NB4 (cell line): ENCODE measurements around the gene LIPE.
"Not testable (repeated sequence)": the region's sequence is repeated elsewhere in the genome, so short reads cannot be mapped to it uniquely, and the experiment has no call there.

Source experiments
- DNase-seq: peaks from one replicate; pipeline ENCODE4 v3.0.0; 2010; ENCODE audit warnings: low read depth
- H3K4me3 ChIP-seq: one replicate; pipeline ENCODE4 v1.5.1; 2011; ENCODE audit warnings: mild to moderate bottlenecking, low read depth, low read length, moderate library complexity
- MAX ChIP-seq: IDR thresholded peaks from 2 replicates; pipeline ENCODE4 v1.6.1; 2011; ENCODE audit warnings: low read depth, low read length
- MYC ChIP-seq: IDR thresholded peaks from 2 replicates; pipeline ENCODE4 v1.6.1; 2011; ENCODE audit warnings: low read depth, low read length
- POLR2A ChIP-seq: IDR thresholded peaks from 2 replicates; pipeline ENCODE4 v1.6.1; 2011; ENCODE audit warnings: mild to moderate bottlenecking; ENCODE audit not compliant: insufficient read length; ENCODE audit errors: extremely low read depth
- TF ChIP-seq, protein P1 (sequence below): IDR thresholded peaks from one replicate; pipeline ENCODE4 v1.5.1; 2012; ENCODE audit warnings: low read depth, low read length

LIPE gene

GRCh38 chr19:42461700-42462324 is 34.6 kb upstream of the LIPE start:
- no peak for DNase-seq
- H3K4me3 ChIP-seq = no peak overlapping the region
- TF ChIP-seq POLR2A (no peak), MAX (no peak), MYC (no peak)
- TF ChIP-seq, protein P1, sequence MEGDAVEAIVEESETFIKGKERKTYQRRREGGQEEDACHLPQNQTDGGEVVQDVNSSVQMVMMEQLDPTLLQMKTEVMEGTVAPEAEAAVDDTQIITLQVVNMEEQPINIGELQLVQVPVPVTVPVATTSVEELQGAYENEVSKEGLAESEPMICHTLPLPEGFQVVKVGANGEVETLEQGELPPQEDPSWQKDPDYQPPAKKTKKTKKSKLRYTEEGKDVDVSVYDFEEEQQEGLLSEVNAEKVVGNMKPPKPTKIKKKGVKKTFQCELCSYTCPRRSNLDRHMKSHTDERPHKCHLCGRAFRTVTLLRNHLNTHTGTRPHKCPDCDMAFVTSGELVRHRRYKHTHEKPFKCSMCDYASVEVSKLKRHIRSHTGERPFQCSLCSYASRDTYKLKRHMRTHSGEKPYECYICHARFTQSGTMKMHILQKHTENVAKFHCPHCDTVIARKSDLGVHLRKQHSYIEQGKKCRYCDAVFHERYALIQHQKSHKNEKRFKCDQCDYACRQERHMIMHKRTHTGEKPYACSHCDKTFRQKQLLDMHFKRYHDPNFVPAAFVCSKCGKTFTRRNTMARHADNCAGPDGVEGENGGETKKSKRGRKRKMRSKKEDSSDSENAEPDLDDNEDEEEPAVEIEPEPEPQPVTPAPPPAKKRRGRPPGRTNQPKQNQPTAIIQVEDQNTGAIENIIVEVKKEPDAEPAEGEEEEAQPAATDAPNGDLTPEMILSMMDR = no peak

- not testable (repeated sequence) for H3K4me3 ChIP-seq, DNase-seq
These were observed 34.0 kb upstream of the LIPE start for GRCh38 chr19:42461231-42461630.

DNA sequence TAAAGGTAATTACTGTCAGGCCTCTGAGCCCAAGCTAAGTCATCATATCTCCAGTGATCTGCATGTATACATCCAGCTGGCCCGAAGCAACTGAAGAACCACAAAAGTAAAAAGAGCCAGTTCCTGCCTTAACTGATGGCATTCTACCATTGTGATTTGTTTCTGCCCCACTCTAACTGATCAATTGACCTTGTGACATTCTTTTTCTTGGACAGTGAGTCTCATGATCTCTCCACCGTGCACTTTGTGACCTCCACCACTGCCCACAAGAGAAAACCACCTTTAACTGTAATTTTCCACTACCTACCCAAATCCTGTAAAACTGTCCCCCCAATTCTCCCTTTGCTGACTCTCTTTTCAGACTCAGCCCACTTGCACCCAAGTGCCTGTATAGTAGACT is 32.7 kb upstream of the LIPE start:
- DNase-seq = no peak
- H3K4me3 ChIP-seq = no peak overlapping the region
- TF ChIP-seq MYC = no peak
- TF ChIP-seq, protein P1 = no peak
- TF ChIP-seq POLR2A = no peak
- TF ChIP-seq MAX = no peak

DNA sequence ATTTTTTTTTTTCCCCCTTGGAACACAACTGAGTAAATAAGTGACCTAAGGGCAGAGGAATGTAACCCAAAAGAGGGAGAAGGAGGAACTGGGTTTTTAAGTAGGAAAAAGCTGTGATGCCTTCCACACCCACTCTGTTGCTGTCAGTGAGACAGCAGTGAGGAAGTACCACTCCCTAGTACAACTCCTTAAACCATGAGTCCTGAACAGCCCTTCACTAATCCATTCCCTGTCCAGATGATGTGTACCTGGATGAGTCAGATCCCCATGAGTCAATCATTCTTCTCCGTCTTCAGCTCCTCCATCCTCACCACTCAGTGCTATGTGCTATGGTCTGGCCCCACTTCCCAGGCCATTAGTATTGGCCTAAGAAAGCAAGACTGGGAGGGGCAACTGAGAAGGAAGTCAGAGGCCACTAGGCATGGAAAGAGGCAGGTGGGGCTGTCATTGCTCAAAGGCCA is 28.5 kb upstream of the LIPE start:
- DNase-seq = no peak
- TF ChIP-seq POLR2A = no peak
- TF ChIP-seq, protein P1 = no peak
- no peak for TF ChIP-seq MAX
- TF ChIP-seq MYC = no peak
- no peak overlapping the region for H3K4me3 ChIP-seq

- no peak for TF ChIP-seq POLR2A
- no peak for DNase-seq
- H3K4me3 ChIP-seq = no peak overlapping the region
These were observed 27.9 kb upstream of the LIPE start for GRCh38 chr19:42455086-42455485.

GRCh38 chr19:42452590-42452989 is 25.4 kb upstream of the LIPE start:
- no peak overlapping the region for H3K4me3 ChIP-seq
- DNase-seq = peak; percentile 15
- no peak for TF ChIP-seq MYC
- TF ChIP-seq, protein P1 = no peak
- TF ChIP-seq MAX = no peak
- no peak for TF ChIP-seq POLR2A

GRCh38 chr19:42450314-42450934 is 23.2 kb upstream of the LIPE start:
- no peak for TF ChIP-seq MYC
- TF ChIP-seq, protein P1 = peak; percentile 69
- no peak for TF ChIP-seq POLR2A
- no peak for TF ChIP-seq MAX

DNA sequence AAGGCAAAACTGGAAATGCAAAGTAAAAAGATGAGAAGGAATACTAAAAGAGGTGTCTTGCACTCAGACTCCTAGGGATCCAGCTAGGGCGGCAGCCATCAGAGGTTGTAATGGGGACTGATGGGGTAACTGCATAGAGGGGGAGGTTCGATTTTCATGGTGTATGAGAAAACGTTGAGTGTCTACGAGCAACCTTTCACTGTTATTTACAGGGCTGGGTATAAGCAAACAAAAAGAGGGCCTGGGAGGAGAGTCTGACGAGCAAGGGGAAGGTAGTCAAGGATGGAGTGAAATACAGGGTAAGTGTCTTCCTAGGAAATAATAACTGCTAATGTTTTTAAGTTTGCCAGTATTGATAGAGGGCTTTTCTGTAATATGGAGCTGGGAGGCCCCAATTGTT is 21.1 kb upstream of the LIPE start:
- DNase-seq = not testable (repeated sequence)

More at GRCh38 chr19:42450314-42450934, 23.2 kb upstream of the LIPE start:
- no peak overlapping the region for H3K4me3 ChIP-seq
- DNase-seq = peak; percentile 82

More for the DNA sequence above, 21.1 kb upstream of the LIPE start:
- H3K4me3 ChIP-seq = not testable (repeated sequence)
